Activated T-cell treated with anti-CD3 and anti-CD28 coated beads for 24 hours (primary cell): ENCODE measurements around the gene SENP5.

Source experiments
- DNase-seq: peaks from one replicate; pipeline ENCODE4 v3.0.0-alpha.2; 2020; ENCODE audit warnings: low read depth

SENP5 gene

DNA sequence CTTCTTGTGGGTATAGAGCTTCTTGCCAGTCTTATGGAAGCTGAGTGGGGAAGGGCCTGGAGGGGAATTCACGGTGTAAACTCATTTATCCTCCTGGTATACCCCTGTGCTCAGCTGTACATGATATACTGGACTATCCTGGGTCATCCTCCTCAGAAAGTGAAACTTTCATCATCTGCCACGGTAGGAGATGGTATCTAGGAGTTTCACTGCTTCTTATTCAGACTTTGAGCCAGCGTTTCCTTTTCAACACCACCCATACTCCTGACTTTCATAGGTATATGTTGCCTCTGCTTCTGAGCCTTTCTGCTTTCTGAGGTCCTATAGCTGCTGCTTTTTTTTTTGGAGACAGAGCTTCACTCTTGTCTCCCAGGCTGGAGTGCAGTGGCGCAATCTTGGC lies 15.6 kb downstream of the SENP5 start:
- no peak for DNase-seq

DNA sequence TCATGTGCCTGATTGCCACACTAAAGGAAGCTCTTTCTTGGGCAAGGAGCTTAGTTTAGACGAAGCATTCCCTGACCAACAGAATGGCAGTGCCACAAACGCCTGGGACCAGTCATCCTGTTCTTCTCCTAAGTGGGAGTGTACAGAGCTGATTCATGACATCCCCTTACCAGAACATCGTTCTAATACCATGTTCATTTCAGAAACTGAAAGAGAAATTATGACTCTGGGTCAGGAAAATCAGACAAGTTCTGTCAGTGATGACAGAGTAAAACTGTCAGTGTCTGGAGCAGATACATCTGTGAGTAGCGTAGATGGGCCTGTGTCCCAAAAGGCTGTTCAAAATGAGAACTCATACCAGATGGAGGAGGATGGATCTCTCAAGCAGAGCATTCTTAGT lies 18.4 kb downstream of the SENP5 start:
- no peak for DNase-seq

DNA sequence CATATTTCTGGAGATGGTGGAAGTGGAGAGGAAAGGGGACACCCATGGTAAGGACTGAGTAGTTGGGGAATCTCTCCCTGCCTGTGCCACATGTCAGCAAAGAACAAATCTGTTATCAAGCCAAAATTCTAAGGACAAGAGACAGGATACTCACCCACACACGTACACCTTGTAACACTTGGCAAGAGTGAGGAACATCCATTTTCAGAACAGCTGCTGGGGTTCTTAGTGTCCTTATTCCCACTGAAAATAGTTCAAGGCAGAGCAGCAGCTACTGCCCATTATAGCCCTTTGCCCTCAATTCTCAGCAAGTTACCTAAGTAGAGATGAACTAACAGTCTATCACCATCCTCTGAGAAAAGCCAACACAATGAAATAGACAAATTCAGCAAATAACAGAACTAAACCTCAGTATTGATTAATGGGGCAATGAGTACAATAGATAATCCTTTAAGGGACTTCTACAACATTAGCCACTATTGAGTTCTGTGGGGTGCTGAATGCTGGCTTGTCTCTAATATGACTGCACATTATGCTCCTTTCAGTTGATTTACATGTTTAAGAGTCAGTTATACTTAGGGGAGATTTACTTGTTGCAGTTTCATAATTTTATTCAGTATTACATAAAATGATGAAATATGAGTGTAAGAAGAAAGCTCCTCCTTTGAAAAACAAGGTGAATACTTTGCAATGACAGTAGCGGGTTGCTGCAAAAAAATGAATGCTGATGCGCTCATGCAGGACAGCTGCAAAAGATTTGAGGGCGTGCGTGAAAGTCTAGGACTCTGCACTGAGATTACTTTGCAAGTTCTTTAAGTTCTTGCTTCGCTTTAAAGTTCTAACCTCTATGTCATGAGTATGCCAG lies 22.4 kb downstream of the SENP5 start:
- DNase-seq = no peak

DNA sequence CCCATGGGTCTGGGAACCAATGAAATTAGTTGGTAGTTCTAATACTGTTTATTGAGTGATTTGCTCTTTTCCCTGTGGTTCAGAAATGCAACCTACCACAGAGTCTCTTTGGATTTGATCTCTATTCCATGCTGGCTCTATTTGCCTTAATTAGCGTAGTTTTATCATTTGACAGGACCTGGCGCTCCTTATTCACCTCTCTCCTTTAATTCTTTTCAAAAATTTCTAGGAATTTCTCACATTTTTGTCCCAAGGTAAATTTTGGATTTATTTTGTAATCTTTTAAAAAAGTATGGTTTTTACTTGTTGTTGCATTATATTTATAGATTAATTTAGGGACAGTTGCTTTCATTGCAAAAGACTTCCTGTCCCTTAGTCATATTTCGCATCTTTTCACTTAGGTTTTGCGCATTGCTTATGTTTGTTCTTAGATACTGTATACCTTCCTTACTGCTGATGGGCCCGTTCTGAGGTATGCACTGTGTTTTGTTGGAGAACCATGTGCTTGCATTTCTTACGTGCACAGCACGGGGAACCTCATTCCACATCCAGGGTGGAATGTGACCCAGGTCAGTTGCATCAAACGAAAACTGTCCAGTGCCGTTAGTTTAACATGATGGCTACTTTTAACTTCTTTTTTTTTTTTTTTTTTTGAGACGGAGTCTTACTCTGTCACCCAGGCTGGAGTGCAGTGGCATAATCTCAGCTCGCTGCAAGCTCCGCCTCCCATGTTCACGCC lies 27.0 kb downstream of the SENP5 start:
- no peak for DNase-seq

DNA sequence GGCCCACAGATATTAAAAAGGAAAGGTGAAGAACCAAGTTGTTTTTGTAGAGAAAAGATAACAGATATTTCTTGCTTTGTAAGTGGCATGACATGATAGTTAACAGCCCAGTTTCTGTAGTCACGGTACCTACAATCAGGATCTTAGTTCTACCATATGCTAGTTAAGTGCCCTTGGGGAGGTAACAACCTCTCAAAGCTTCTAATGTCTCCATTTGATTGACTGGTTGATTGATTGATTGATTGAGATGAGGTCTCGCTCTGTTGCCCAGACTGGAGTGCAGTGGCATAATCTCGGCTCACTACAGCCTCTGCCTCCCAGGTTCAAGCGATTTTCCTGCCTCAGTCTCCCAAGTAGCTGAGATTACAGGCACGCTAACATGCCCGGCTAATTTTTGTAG lies 28.5 kb downstream of the SENP5 start:
- DNase-seq = no peak

DNA sequence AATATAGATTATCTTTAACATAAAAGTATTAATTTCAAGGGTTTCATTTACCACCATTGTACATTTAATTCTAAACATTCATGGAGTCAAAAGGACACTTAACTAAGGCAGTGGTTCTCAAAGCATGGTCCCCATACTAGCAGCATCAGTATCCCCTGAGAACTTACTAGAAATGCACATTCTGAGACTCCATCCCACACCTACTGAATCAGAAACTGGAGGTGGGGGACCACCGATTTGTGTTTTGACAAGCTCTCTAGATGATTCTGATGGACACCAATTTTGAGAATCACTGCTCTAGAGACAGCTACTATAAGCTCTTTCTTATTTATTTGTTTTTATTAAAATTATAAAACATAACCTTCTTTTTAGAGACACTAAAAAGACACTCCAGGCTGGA lies 34.0 kb downstream of the SENP5 start:
- DNase-seq = no peak

DNA sequence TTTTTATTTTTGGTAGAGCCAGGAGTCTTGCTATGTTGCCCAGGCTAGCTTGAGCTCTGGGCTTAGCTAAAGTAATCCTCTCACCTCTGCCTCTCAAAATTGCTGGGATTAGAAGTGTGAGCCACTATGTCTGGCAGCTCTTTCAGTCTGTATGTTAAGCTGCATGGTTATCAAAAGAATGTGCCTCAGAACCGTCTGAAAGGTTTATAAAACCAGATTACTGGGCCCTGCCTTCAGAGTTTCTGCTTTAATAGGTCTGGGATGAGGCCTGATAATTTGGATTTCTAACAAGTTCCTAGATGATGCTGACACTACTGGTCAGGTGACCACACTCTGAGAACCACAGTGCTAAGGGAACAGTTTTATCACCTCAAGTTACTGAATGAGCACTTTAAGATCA lies 34.6 kb downstream of the SENP5 start:
- DNase-seq = no peak

DNA sequence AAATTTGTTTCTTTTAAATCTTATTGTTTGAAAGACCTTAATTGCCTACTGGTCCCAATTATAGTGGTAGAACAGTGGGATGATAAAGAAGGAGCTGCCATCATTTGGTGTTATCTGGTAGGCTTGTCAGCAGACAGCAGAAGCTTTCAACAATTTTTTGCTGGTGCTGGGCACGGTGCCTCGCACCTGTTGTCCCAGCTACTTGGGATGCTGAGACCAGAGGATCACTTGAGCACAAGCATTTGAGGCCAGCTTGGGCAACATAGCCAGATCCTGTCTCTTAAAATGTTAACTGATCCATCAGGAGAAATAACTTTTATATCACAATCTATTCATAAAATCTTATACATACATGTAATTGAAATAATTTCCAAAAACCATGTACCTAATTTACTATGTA lies 36.0 kb downstream of the SENP5 start:
- no peak for DNase-seq

DNA sequence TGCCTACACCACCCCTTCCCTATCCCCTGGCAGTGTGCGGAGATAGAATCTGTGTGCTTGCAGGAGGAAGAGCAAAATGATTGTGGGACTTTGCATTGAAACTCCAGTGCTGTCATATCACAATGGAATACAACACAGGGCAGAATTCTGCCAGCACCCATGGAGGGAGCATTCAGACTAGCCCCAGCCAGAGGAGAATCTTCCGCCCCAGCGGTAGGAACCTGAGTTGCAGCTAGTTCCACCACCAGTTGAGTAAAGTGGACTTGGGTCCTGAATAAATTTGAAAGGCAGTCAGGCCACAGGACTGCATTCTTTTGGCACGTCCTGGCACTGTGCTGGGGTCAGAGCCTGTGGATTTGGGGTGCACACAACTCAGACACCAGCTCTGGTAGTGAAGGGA lies 47.1 kb downstream of the SENP5 start:
- no peak for DNase-seq

DNA sequence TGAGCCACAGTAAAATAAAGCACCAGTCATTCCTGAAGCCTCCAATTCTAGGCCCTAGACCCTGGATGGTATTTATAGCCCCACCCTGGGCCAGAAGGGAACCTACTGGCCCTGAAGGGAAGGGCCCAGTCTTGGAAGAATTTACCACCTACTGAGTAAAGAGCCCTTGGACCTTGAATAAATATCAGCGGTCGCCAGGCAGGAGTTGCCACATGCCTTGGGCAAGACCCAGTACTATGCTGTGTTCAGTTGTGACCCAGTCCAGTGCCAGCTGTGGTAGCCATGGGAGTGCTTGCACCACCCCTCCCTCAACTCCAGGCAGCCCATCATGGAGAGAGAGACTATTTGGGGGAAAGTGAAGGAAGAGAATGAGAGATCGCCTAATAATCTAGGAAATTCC lies 47.7 kb downstream of the SENP5 start:
- DNase-seq = no peak

DNA sequence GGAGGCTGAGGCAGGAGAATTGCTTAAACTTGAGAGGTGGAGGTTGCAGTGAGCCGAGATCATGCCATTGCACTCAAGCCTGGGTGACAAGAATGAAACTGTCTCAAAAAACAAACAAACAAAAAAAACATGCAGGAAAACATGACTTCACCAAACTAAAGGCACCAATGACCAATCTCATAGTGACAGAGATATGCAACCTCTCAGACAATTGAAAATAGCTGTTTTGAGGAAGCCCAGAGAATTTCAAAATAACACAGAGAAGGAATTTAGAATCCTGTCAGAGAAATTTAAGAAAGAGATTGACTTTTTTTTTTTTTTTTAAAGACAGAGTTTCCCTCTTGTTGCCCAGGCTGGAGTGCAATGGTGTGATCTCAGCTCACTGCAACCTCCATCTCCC lies 48.5 kb downstream of the SENP5 start:
- no peak for DNase-seq

DNA sequence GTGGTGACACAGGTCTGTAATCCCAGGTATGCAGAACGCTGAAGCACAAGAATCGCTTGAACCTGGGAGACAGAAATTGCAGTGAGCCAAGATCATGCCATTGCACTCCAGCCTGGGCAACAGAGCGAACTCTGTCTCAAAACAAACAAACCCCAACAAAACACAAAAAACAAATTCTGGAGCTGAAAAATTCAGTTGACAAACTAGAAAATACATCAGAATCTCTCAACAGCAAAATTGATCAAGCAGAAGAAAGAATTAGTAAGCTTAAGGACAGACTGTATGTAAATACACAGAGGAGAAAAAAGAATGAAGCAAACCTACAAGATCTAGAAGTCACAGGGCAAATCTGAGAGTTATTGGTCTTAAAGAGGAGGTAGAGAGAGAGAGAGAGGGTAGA lies 49.3 kb downstream of the SENP5 start:
- no peak for DNase-seq

DNA sequence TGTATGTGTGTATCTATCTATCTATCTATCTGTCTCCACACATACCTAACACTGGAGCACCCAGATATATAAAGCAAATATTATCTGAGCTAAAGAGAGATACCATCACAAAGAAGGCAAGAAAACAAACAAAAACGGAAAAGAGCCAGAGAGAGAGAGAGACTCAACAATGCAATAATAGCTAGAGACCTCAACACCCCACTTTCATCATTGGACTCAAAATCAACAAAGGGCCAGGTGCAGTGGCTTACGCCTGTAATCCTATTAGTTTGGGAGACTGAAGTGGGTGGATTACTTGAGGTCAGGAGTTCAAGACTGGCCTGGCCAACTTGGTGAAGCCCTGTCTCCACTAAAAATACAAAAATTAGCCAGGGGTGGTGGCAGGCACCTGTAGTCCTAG lies 51.2 kb downstream of the SENP5 start:
- no peak for DNase-seq

DNA sequence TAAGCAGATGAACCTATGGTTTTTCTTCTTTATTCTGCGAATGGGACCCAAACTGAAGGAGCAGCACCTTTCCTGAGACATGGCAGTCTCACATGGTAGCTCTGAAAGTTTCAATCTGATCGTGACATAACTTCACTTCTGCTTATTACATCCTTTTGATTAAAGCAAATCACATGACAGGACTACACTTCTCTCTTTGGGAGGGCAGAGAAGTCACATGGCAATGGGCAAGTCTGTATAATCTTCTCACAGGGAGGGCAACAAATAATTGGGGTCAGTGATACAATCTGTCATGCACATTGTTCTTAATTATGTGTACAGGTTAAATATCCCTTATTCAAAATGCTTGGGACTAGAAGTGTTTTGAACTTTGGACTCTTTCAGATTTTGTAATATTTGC lies 53.0 kb downstream of the SENP5 start:
- no peak for DNase-seq

DNA sequence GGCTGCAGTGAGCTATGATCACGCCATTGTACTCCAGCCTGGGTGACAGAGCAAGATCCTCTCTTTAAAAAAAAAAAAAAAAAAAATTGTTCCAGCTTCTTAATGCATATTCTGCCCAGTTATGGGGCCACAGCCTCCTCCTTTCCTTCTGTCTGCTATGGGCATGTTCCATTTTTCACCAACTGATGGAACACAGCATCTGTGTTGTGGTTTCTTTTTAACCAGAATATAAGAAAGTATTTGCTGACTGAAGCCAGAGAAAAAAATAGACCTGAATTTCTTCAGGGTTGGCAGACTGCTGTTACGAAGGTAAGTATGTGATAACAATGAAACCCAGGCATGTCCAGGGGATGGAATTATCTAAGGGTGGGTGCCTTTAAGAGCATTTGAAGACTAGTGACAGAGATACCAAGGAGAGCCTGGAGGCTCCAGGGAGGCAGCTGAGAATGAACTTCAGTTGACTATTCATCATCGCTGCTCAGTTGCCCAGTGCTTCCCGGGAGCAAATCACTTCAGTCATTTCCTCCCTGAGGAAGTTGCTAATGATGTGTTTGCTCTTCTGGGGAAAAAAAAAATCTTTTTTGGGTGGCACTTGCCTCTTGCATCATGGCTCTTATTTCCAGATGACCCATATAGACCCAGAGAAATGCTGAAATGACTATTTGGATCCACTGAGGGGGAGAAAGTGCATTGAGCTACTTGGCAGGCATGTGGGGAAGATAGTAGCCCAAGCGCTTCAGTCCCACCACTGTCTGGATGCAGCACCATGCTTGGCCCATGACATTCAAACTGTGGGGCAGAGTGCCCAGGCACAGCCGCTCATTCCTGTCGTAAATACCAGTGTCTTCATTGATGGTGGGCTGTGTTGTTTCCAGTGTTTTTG lies 60.1 kb downstream of the SENP5 start:
- no peak for DNase-seq

DNA sequence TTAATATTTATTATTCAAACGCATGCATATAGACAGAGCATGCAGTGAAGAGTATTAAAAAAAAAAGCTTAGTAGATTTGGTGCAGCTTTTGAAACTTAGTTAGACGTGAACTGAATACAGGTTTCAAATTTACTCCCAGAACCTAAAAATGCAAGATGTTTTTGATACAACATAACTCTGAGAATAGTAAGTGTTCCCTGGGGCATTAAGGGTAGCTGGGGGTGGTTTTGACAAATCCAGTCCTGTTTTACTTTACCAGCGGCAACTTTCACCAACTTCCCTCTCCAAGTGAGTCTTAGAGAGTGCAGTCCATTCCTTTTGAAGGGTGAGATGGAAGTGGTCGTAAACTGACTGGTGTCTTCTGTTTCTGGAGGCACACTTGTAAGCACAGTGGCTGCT lies 63.4 kb downstream of the SENP5 start:
- no peak for DNase-seq

DNA sequence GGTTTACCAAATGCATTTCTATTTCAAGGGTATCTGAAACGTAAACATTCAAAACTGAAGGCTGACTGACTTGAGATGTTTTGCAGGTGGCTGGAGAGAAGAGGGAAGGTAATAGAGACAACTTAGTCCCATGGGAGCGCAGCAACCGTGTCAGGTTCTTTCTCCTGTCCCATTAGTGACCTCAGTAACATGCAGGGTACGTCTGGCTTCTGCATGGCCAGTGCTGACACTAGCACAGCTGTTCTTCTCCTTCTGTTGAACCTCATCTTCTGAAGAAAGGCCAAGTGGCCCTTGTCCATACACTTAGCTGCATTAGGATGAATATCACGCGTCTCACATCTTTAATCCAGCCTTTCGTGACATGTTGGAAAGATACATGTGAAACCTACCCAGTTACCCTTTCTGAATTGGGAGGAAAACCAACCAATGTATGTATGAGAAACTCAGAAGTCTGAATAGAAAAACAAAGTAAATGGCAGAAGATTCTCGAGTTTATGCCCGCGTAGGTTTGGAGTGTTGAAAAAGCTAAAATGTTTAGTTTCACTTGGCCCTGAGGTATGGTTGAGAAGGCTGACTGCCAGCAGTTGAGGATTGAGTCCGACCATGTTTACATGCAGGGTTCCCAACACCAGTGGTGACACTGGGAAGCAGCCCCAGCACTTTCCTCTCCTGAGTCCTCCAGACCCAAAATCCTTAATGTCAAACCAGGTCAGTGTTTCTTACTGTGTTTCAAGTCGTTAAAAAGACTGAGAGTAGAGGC lies 64.3 kb downstream of the SENP5 start:
- no peak for DNase-seq

DNA sequence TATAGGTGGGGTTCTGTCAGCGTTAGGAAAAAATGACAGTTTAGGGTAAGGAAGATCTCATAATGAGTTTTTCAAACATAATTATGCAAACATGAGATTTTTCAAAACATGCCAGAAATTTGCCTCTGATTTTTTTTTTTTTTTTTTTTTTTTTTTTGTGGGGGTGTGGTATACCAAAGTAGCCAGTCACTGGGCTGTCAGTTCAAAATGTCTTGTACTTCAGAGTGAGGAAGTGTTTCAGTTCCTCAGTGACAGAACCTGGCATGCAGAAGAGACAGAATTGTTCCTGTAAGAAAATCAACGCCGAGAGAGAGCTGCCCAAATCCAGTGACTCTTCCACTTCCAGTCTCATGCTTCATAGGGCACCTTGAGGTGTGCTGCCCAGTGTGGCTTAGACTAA lies 64.9 kb downstream of the SENP5 start:
- DNase-seq = no peak

DNA sequence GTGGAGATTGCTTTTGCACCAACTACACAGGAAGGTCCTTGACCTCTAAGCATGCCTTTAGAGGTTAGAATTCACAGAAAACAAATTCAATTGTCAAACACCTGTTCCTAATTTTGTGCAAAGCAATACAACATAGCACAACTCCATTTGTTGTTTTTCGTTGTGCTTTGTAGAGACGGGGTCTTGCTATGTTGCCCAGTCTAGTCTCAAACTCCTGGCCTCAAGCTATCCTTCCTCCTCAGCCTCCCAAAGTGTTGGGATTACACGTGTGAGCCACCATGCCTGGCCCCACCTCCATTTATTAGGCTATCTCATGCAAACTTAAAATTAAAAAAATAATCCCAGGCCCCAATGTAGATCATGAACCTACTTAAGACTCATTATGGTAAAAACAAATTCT lies 68.6 kb downstream of the SENP5 start:
- no peak for DNase-seq

DNA sequence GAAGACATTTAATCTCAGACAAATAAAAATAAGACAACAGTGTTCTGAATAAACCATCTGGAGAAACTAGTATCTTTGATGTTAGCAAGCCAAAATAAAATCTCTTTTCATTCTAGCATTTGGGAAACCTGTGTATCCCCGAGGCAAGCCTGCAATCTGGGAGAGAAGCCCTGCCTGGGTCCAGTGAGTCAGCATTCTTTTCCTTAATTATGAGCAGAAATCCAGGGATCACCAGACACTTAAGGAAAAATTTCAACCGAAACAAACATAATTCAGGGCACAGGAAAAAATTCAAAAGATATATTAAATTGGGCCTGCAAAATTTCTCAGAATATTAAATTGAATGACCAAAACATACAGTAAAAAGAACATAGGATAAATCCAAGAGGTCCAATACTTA lies 70.4 kb downstream of the SENP5 start:
- DNase-seq = no peak

DNA sequence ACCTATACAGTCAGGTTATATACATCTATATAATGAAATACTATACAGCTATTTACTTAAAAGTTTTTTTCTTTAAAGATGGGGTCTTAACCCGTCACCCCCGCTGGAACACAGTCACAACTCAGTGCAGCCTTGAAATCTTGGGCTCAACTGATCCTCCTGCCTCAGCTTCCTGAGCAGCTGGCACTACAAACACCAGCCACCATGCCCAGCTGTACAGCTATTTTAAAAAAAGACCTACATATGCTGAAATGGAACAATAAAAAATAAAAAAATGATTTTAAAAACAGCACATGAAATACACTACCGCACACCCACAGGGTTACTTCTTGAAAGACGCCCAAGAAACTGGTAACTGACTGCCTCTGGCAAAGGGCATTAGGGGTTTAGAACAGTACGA lies 70.9 kb downstream of the SENP5 start:
- DNase-seq = no peak

DNA sequence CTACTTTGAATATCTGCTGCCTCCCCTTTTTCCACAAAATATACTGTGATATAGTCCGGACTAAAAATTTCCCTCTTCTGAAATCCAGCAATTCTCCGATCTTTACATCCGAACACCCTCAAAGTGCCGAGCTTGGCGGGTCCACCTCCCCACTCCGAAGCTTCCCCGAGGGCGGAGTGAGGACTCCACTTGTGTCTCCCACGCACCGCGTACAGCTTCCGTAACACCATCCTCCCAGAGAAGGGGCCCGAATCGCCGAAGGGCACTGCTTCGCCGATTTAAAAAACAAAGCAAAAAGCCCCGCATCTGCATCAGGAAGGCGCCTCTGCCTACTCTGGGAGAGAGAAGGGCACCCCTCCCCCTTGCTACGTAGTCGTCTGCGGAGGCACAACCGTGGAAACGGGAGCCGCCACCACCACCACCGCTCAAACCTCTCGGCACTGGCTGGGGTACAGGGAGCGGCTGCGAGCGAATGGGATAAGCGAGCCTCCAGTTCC lies 74.1 kb downstream of the SENP5 start:
- peak; percentile 56 for DNase-seq
